H7 (cell line): ENCODE measurements around the gene ZNF827. TPM values are rescaled to one million over a fixed set of nuclear protein-coding genes. Genes with fewer than 3 reads are reported as not detected.

ENCODE experiments used
- DNase-seq: peaks from one replicate; pipeline ENCODE4 v3.0.0; 2012
- H3K27me3 ChIP-seq: 2 replicates; pipeline ENCODE4 v1.6.0; 2011; ENCODE audit warnings: mild to moderate bottlenecking, low read length; ENCODE audit not compliant: control insufficient read depth, insufficient read depth
- H3K36me3 ChIP-seq: replicated peaks from 2 replicates; pipeline ENCODE4 v1.5.1; 2011; ENCODE audit warnings: low read length; ENCODE audit not compliant: control insufficient read depth, insufficient read depth
- H3K4me3 ChIP-seq: 2 replicates; pipeline ENCODE4 v1.5.1; 2011; ENCODE audit warnings: low read depth, mild to moderate bottlenecking, control low read depth, low read length, moderate library complexity; ENCODE audit not compliant: insufficient read depth
- total RNA-seq: library from RNA; depleted of rRNA; stranded (reverse); fragments of >200 nt; shearing (Covaris generic); gene quantifications from 2 replicates; pipeline ENCODE4 v1.2.3, GENCODE V29; 2014; rRNA removed

ZNF827 gene, protein sequence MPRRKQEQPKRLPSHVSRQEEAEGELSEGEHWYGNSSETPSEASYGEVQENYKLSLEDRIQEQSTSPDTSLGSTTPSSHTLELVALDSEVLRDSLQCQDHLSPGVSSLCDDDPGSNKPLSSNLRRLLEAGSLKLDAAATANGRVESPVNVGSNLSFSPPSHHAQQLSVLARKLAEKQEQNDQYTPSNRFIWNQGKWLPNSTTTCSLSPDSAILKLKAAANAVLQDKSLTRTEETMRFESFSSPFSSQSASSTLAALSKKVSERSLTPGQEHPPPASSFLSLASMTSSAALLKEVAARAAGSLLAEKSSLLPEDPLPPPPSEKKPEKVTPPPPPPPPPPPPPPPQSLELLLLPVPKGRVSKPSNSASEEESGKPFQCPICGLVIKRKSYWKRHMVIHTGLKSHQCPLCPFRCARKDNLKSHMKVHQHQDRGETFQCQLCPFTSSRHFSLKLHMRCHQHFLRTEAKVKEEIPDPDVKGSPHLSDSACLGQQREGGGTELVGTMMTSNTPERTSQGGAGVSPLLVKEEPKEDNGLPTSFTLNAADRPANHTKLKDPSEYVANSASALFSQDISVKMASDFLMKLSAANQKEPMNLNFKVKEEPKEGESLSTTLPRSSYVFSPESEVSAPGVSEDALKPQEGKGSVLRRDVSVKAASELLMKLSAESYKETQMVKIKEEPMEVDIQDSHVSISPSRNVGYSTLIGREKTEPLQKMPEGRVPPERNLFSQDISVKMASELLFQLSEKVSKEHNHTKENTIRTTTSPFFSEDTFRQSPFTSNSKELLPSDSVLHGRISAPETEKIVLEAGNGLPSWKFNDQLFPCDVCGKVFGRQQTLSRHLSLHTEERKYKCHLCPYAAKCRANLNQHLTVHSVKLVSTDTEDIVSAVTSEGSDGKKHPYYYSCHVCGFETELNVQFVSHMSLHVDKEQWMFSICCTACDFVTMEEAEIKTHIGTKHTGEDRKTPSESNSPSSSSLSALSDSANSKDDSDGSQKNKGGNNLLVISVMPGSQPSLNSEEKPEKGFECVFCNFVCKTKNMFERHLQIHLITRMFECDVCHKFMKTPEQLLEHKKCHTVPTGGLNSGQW
- 6.2 and 12.4 TPM in 2 replicates for total RNA-seq

DNA sequence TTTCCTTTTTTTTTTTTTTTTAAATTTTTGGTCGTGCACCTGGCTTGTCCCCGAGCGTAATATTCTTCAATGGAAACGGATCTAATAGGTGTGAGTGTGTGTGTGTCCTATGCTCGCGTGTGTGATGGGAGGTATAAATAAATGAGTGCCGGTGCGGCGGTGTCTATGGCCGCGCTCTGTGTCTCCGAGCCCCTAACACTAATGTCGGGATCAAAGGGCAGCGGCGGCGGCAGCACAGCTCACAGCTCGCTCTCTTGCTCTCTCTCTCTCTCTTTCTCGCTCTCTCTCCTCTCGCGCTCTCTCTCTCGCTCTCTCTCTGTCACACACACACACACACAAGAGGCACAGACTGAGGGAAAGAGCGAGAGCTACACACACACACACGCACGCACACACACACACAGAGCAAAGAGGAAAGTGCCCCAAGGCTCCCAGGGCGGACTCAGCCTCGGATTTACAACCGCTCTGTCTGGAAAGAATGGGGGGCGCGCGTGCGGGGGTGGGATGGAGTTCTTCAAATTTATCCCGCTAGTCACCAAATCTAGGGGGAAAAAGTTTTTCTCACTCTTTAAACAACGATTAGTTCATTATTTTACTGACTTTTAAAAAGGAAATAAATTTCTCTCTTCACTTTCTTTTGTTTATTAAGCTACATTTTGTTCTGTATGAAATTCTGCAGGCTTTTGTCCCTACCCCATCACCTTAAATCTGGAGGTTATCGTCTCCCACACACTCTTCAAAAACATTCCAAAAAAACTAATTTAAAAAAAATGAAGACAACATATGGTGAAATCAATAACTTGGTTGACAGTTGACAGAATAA lies at the start of gene ZNF827:
Gene ZNF827, minus strand, starts transcription at position 206 of the 823 bp plus-strand sequence. CDS start 416 bp downstream, outside the sequence.
- Histone ChIP-seq H3K27me3 (no peaks in the 10 kb centered on the region), H3K4me3 (peak within 1 kb of the TSS; percentile 94), H3K36me3 (no peaks in the 10 kb centered on the region)
- DNase-seq, result peak; percentile 55

DNA sequence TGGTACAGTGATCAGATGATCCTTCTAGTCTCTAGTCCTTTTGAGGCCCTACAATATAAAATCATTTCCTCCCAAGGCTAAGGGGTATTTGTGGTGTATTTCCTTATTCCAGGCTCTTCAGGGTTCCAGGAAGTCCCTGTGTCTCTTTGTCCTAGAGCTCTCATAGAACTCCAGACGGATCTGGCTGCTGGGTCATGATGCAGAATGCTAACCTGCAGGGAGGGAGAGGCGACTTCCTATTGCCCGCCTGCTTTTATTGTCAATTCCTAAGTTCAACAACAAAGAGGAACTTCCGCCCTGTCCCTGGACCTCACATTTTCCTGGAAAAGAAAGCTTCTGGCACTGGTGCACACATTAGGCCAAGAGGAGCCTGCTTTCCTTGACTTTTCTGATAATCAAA lies 45.9 kb upstream of the ZNF827 start:
- H3K36me3 ChIP-seq, result no peaks in the 10 kb centered on the region
- H3K4me3 ChIP-seq, result no peak overlapping the region
- no peaks in the 10 kb centered on the region for H3K27me3 ChIP-seq
- DNase-seq, result peak; percentile 10

DNA sequence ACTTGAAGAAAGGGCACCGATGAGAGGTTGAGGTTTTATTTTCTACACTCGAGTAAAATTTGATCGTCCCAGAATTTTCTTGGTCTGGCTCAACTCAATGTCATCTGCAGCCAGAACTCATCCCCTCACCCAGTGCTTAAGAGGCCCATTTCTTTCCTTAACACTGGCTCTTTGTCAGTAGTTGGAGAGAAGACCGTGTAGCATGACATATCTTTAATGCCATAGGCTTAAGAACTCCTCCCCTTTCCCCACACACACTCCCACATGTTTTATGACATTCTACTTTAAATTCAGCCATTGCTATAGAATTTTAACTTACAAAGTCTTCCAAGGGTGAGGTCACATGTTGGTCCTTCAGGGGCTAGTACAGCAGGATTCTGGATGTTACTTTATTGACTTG lies 44.2 kb upstream of the ZNF827 start:
- no peak overlapping the region for H3K4me3 ChIP-seq
- no peaks in the 10 kb centered on the region for H3K27me3 ChIP-seq
- no peaks in the 10 kb centered on the region for H3K36me3 ChIP-seq
- DNase-seq, result no peak

DNA sequence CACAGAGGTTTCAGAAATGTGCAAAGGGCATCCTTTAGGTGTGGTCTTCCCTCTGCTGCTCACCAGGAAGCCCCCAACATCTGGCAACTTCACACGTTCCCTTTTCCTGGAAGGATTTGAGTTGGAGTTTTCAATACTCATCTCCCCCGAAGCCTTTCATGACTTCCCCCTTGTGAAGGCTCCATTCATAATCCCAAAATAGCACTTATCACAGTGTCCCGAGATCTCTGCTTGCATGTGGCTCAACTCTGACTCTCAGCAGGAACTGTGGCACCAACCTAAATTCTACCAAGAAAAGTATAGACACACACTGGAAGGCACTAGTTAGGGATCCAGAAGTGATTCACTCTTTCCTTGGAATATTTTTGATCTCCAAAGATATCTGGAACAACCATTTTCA lies 40.5 kb upstream of the ZNF827 start:
- no peak for DNase-seq
- H3K36me3 ChIP-seq, result no peaks in the 10 kb centered on the region
- H3K4me3 ChIP-seq, result no peak overlapping the region
- no peaks in the 10 kb centered on the region for H3K27me3 ChIP-seq

DNA sequence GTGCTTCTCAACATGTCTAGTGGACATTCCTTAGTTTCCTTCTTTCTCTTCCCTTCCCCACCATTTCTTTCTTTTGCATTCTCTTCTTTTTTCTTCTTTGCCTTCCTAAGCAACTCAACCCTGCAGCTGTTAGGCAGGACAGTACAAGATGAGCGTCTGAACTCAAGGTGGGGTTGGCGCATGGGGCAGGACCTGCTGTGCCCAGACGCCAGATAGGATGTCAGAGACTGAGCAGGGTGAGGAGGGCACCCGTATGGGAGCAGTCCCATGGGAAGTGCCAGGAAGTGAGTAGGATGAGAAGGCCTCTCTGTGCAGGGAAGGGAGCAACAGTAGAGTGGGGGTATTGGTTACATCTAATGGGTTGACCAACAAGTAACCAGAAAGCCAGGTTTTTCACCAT lies 38.1 kb upstream of the ZNF827 start:
- H3K27me3 ChIP-seq, result no peaks in the 10 kb centered on the region
- H3K36me3 ChIP-seq, result no peaks in the 10 kb centered on the region
- DNase-seq, result no peak
- H3K4me3 ChIP-seq, result no peak overlapping the region

DNA sequence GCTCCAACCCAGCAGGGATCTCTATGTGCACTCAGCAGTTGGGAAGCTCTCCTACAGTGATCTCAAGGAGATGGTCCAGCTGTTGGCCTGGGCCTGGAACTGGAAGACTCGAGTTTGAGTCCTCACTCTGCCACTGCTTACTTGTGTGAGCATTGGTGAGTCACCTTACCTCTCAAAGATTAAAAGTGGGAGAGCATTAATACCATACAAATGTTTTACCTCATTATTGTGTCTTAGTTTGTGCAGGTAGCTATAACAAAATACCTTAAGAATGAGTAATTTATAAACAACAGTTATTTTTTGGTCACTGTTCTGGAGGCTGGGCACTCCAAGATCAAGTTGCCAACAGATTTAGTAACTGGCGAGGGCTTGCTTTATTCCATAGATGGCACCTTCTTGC lies 21.4 kb upstream of the ZNF827 start:
- DNase-seq, result no peak

DNA sequence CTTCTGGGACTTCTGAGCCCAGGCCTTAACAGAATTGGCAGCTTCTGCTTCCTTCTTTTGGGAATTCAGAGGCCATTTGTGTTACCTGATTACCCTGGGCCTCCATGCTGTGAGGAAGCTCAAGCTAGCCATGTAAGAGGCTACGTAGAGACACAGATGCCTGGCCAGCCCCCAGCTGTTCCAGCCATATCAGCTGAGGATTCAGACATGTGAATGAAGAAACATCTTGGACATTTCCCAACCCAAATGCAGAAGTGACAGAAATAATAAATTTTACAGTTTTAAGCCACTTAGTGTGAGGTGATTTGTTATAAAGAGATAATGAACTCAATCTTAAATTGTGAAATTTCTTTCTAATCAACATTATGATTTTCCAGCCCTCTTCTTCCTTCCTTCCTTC lies 18.7 kb upstream of the ZNF827 start:
- H3K4me3 ChIP-seq, result no peak overlapping the region
- no peaks in the 10 kb centered on the region for H3K36me3 ChIP-seq
- no peak for DNase-seq
- H3K27me3 ChIP-seq, result no peaks in the 10 kb centered on the region; the same call in 1 of the 2 replicates

More for the DNA sequence above, 21.4 kb upstream of the ZNF827 start:
- no peaks in the 10 kb centered on the region for H3K27me3 ChIP-seq
- no peaks in the 10 kb centered on the region for H3K36me3 ChIP-seq
- H3K4me3 ChIP-seq, result no peak overlapping the region

DNA sequence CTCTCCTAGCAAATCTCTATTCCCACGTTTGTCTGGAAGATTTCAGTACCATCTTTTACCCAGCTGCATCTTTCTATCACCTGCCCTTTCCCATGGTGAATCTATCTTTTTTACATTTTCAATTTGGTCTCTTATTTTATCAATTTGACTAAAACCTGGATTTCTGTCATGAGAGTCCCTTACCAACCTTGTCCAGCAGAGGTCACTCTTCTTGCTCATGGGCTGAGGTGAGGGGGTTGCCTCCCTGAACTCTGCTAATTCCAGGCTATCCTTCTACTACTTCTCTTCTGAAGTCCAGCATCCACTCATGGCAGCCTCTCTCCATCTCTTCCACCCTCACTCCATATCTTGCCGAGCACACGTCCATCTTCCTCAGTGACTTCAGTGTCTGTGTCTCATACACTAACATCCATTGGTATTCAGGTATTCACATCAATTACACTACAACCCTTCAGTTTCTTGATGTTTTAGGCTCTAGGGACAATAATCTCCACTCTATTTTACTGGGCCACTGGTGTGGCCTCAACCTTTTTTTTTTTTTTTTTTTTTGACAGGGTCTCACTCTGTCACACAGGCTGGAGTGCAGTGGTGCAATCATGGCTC lies 17.8 kb upstream of the ZNF827 start:
- no peak overlapping the region for H3K4me3 ChIP-seq
- DNase-seq, result peak; percentile 33
- no peaks in the 10 kb centered on the region for H3K36me3 ChIP-seq
- H3K27me3 ChIP-seq, result no peaks in the 10 kb centered on the region; the same call in 1 of the 2 replicates

DNA sequence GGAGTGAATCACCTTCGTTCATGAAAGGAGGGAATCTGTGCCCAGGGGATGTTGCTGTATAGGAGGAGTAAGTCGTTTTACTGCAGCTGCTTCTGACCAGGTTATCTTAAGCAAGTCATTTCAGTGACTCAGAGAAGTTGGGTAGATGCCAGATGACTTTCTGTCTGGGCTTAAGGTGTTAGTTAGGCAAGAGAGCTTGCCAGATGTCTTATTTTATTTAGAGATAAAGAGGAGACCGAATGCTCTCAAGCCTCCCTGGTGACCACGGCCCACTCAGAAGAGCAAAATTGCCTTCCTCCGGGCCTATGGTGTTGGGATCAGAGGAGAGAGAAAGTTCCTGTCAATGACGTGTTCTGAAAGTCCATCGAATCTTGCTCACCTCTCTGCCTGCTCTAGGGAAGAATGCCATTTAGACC lies 16.3 kb upstream of the ZNF827 start:
- Histone ChIP-seq H3K36me3 (no peaks in the 10 kb centered on the region), H3K4me3 (no peak overlapping the region), H3K27me3 (no peaks in the 10 kb centered on the region; the same call in 1 of the 2 replicates)
- no peak for DNase-seq

DNA sequence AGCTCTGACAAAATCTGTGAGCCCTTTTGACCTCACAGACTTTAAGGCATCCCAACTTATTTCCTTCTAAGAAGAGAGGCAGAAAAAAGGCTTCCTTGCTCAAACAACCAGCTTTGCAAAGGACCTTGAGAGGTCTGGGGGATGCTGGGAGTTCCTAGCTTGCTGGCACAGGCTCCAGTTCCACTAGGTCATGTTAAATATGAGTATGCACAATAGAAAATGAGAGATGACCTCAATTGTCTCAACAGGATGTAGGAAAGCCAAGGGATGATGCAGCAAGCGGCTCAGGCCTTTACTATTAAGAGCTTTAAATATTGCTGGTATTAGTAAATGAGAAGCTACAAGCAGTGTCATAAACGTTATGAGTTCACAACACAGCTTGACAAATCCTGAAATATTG lies 13.3 kb upstream of the ZNF827 start:
- H3K27me3 ChIP-seq, result no peaks in the 10 kb centered on the region; the same call in 1 of the 2 replicates
- no peaks in the 10 kb centered on the region for H3K36me3 ChIP-seq
- H3K4me3 ChIP-seq, result no peak overlapping the region
- no peak for DNase-seq

DNA sequence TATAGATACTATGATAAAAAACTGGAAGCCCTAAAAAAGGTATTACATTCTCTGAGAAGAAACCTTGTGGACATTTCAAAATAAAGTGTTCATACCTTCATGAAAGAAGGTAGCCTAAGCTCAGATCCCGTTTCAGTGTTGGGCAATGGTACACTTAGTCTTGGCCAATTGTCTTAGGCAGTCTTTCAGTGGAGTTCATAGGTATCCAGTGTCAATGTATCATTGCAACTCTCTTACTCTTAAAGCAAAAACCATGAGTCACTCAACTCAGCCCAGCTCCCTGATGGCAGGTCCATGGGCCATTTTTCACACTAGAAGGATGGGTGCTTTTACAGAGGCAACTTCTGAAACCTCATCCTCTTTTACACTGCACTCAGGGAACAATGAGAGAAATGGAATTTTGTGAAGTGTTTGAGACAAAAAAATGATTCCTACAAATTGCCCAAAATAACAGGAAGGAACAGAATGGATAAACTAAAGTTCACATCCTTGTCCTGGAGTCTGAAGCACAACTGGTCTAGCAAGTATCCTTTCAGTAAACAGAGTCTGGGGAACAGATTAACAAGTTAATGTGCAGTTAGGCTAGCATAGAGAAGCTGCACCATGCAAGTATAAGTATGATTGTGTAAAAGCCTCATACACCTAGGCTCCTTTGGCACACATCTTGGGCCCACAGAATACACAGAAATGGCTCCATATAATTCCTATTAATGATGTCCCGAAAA lies 7.0 kb upstream of the ZNF827 start:
- no peaks in the 10 kb centered on the region for H3K27me3 ChIP-seq
- H3K4me3 ChIP-seq, result no peak overlapping the region
- no peaks in the 10 kb centered on the region for H3K36me3 ChIP-seq
- no peak for DNase-seq

DNA sequence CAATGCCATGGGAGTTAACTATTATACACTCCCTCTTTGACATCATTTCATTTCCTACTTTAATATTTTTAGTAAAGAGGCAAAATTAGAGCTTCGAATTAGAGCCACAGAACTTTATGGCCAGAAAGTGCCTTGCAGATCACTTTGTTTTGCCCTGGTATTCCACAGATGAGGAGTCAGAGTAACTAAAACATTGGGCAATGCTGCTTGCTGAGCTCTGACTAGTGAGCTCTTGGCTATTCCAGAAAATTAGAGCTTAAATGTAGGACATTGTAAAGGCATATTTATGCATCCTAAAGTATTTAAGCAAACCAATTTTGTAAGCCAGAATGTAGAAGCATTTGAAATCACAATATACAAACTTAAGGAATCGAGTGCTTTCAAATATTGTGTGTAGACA lies 6.3 kb upstream of the ZNF827 start:
- no peak overlapping the region for H3K4me3 ChIP-seq
- DNase-seq, result no peak
- H3K27me3 ChIP-seq, result no peaks in the 10 kb centered on the region
- no peaks in the 10 kb centered on the region for H3K36me3 ChIP-seq

DNA sequence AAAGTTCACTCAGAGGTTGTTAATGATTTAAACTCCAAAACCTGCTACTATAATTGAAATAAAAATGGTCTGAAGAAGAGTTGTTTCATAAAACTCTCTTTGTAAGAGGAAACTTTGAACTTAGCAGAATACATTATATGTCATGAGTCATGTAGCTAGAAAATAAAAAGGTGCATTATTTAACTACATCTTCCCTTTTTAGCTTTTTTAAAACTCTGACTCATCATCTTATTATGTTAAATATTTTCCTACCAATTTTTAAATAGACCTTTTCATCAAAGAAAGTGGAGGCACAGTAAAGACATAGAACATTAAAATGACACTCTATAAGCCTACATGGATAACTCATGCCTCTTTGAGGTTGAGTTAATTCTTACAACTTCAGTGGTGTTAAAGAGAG lies 1.2 kb upstream of the ZNF827 start:
- Histone ChIP-seq H3K27me3 (no peaks in the 10 kb centered on the region), H3K36me3 (no peaks in the 10 kb centered on the region), H3K4me3 (no peak overlapping the region)
- no peak for DNase-seq
